HepG2 (cell line): Measurements from ENCODE around the gene TUBG1. TPM values are rescaled to one million over a fixed set of nuclear protein-coding genes. Genes with fewer than 3 reads are reported as not detected.

Experiments
- AHR ChIP-seq: IDR thresholded peaks from 2 replicates; pipeline ENCODE4 v1.6.1; 2018; ENCODE audit warnings: missing genetic modification reagents, missing compliant biosample characterization
- CBX2 ChIP-seq, 2 experiments: fragments of 200-600 bp in 1 of 2; sonication (generic); formaldehyde crosslinking in 1 of 2; IDR thresholded peaks; 2 replicates each; pipeline versions ENCODE4 v1.7.0 to v1.8.1; 2018 to 2022; ENCODE audit warnings: low read depth in 2 of 2, low read length in 1 of 2, mild to moderate bottlenecking in 1 of 2, missing genetic modification reagents in 1 of 2
- CREB3 ChIP-seq: sonication (generic); formaldehyde crosslinking; IDR thresholded peaks from 2 replicates; pipeline ENCODE4 v1.5.0; 2020; ENCODE audit warnings: missing genetic modification reagents
- CTCF ChIP-seq: sonication (generic); formaldehyde crosslinking; IDR thresholded peaks from 2 replicates; pipeline ENCODE4 v1.5.0; 2020; ENCODE audit warnings: mild to moderate bottlenecking, missing genetic modification reagents, moderate library complexity
- HOXA9 ChIP-seq: sonication (generic); formaldehyde crosslinking; IDR thresholded peaks from 2 replicates; pipeline ENCODE4 v1.8.1; 2022; ENCODE audit warnings: missing genetic modification reagents, mild to moderate bottlenecking, moderate library complexity, borderline replicate concordance
- NCOA1 ChIP-seq: sonication (generic); formaldehyde crosslinking; IDR thresholded peaks from 2 replicates; pipeline ENCODE4 v1.9.0; 2021; ENCODE audit warnings: missing genetic modification reagents
- PRMT3 ChIP-seq: sonication (generic); formaldehyde crosslinking; IDR thresholded peaks from 2 replicates; pipeline ENCODE4 v1.8.1; 2022; ENCODE audit warnings: low read depth, mild to moderate bottlenecking, moderate library complexity, missing genetic modification reagents, borderline replicate concordance
- SMYD3 ChIP-seq: sonication (generic); formaldehyde crosslinking; IDR thresholded peaks from 2 replicates; pipeline ENCODE4 v1.8.1; 2023; ENCODE audit warnings: mild to moderate bottlenecking, missing genetic modification reagents
- ZNF556 ChIP-seq: sonication (generic); formaldehyde crosslinking; IDR thresholded peaks from 2 replicates; pipeline ENCODE4 v1.4.0; 2020; ENCODE audit warnings: mild to moderate bottlenecking, missing genetic modification reagents, borderline replicate concordance
- polyA plus RNA-seq, 8 experiments: library from polyadenylated mRNA; depleted of rRNA in 3 of 8; stranded (reverse) in 7 of 8; unstranded in 1 of 8; fragments of >200 nt; fragmentation: Illumina TruSeq in 4 of 8; extraction: Trizol in 4 of 8; gene quantifications; 2 replicates each; pipeline versions ENCODE4 v1.2.1 to v1.2.3, GENCODE V29; 2011 to 2016; ENCODE audit warnings: low read depth in 4 of 8, missing spikeins in 1 of 8, mixed read lengths in 1 of 8; ENCODE audit not compliant: insufficient read depth in 1 of 8
- total RNA-seq, 5 experiments: library from RNA; depleted of rRNA; stranded (reverse); fragments of >200 nt; fragmentation: Illumina TruSeq; extraction: Trizol; gene quantifications; 2 replicates each; pipeline ENCODE4 v1.2.3, GENCODE V29; 2016; ENCODE audit warnings: low read depth in 1 of 5
- TF ChIP-seq, protein P1 (sequence below): sonication (generic); formaldehyde crosslinking; IDR thresholded peaks from 2 replicates; pipeline ENCODE4 v1.4.0; 2020; ENCODE audit warnings: low read depth, mild to moderate bottlenecking, missing genetic modification reagents

Gene TUBG1
- total and polyA plus RNA-seq, 2 of the 13 experiments (the other 11 are each of a cell fraction or from before 2014, with no cell fraction given) = 74.1 to 137 TPM

- no peak for TF ChIP-seq CTCF
- no peak for TF ChIP-seq HOXA9 (CRISPR knock-in tag)
- no peak for TF ChIP-seq CBX2 (IDR thresholded peaks at IDR 0.05; ENCODE audit: low read depth, low read length)
- TF ChIP-seq CBX2 (CRISPR knock-in tag; IDR thresholded peaks at IDR 0.05; ENCODE audit: low read depth) = peak; percentile 70; the same call in 1 of the 2 replicates
- no peak for TF ChIP-seq CREB3 (CRISPR knock-in tag)
- peak; percentile 57; the same call in 1 of the 2 replicates for TF ChIP-seq PRMT3 (CRISPR knock-in tag)
- TF ChIP-seq ZNF556 = no peak
- TF ChIP-seq, protein P1, sequence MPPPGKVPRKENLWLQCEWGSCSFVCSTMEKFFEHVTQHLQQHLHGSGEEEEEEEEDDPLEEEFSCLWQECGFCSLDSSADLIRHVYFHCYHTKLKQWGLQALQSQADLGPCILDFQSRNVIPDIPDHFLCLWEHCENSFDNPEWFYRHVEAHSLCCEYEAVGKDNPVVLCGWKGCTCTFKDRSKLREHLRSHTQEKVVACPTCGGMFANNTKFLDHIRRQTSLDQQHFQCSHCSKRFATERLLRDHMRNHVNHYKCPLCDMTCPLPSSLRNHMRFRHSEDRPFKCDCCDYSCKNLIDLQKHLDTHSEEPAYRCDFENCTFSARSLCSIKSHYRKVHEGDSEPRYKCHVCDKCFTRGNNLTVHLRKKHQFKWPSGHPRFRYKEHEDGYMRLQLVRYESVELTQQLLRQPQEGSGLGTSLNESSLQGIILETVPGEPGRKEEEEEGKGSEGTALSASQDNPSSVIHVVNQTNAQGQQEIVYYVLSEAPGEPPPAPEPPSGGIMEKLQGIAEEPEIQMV (CRISPR knock-in tag) = no peak
- TF ChIP-seq NCOA1 (CRISPR knock-in tag) = no peak
- TF ChIP-seq SMYD3 (CRISPR knock-in tag) = peak; percentile 10; the same call in 1 of the 2 replicates
- peak; percentile 81; the same call in 1 of the 2 replicates for TF ChIP-seq AHR (CRISPR knock-in tag)
- TF ChIP-seq, all 625 proteins: peak for 201
These were observed 46.9 kb upstream of the TUBG1 start (continued) for GRCh38 chr17:42562388-42563142.
